Neural cell (in vitro differentiated cells): ENCODE data around the gene FGD5. TPM values are rescaled to one million over a fixed set of nuclear protein-coding genes. Genes with fewer than 3 reads are reported as not detected.

Source experiments
- H2AFZ ChIP-seq: fragments of 200-600, 300-800 bp; sonication (generic), shearing (Covaris generic); 2 replicates; pipeline ENCODE4 v1.6.0; 2014; ENCODE audit warnings: low read depth, mild to moderate bottlenecking, antibody characterized with exemption, low read length, moderate library complexity
- H3F3A ChIP-seq: fragments of 200-600 bp; shearing (Covaris generic); 2 replicates; pipeline ENCODE4 v1.6.1; 2016; ENCODE audit warnings: mild to moderate bottlenecking, moderate library complexity, mixed read lengths, antibody characterized with exemption, low read length; ENCODE audit not compliant: insufficient read depth, poor library complexity, severe bottlenecking
- H3K27ac ChIP-seq: fragments of 200-600, 300-800 bp; sonication (generic), shearing (Covaris generic); 2 replicates; pipeline ENCODE4 v1.5.1; 2014; ENCODE audit warnings: mild to moderate bottlenecking, low read length, moderate library complexity
- H3K27me3 ChIP-seq: fragments of 300-800, 200-600 bp; sonication (generic), shearing (Covaris generic); 2 replicates; pipeline ENCODE4 v1.6.0; 2014; ENCODE audit warnings: mild to moderate bottlenecking, low read depth, low read length, moderate library complexity; ENCODE audit not compliant: insufficient read depth
- H3K36me3 ChIP-seq: fragments of 300-800, 200-600 bp; sonication (generic), shearing (Covaris generic); 2 replicates; pipeline ENCODE4 v1.5.1; 2014; ENCODE audit warnings: mild to moderate bottlenecking, antibody characterized with exemption, low read length, moderate library complexity; ENCODE audit not compliant: insufficient read depth
- H3K4me2 ChIP-seq: fragments of 300-800, 200-600 bp; sonication (generic), shearing (Covaris generic); 2 replicates; pipeline ENCODE4 v1.6.0; 2014; ENCODE audit warnings: mild to moderate bottlenecking, low read length
- H3K4me3 ChIP-seq: fragments of 300-800, 200-600 bp; sonication (generic), shearing (Covaris generic); 2 replicates; pipeline ENCODE4 v1.5.1; 2014; ENCODE audit warnings: mild to moderate bottlenecking, low read length, moderate library complexity
- H3K79me2 ChIP-seq: fragments of 200-600 bp; shearing (Covaris generic); replicated peaks from 2 replicates; pipeline ENCODE4 v1.6.0; 2014; ENCODE audit warnings: mild to moderate bottlenecking, low read length, moderate library complexity; ENCODE audit not compliant: insufficient read depth
- H3K9ac ChIP-seq: fragments of 300-800, 200-600 bp; sonication (generic), shearing (Covaris generic); 2 replicates; pipeline ENCODE4 v1.6.1; 2016; ENCODE audit warnings: mild to moderate bottlenecking, low read length, mixed read lengths
- H3K9me2 ChIP-seq: fragments of 200-600 bp; shearing (Covaris generic); 2 replicates; pipeline ENCODE4 v1.6.1; 2016; ENCODE audit warnings: mild to moderate bottlenecking, low read length, mixed read lengths; ENCODE audit not compliant: insufficient read depth
- H3K9me3 ChIP-seq: fragments of 200-600, 300-800 bp; sonication (generic), shearing (Covaris generic); 2 replicates; pipeline ENCODE4 v1.6.1; 2016; ENCODE audit warnings: mild to moderate bottlenecking, mixed run types, low read length, moderate library complexity, mixed read lengths
- H4K20me1 ChIP-seq: fragments of 200-600 bp; shearing (Covaris generic); 2 replicates; pipeline ENCODE4 v1.6.1; 2016; ENCODE audit warnings: mild to moderate bottlenecking, mixed run types; ENCODE audit not compliant: insufficient read depth
- CTCF ChIP-seq: fragments of 450-650 bp; IDR thresholded peaks from 2 replicates; pipeline ENCODE4 v1.5.1; 2014; ENCODE audit warnings: antibody characterized with exemption, mild to moderate bottlenecking, moderate library complexity; ENCODE audit not compliant: poor library complexity, severe bottlenecking
- EP300 ChIP-seq: fragments of 450-650 bp; conservative IDR thresholded peaks from 2 replicates; pipeline ENCODE4 v1.6.1; 2014; ENCODE audit warnings: antibody characterized with exemption, mild to moderate bottlenecking, moderate library complexity; ENCODE audit not compliant: poor library complexity, severe bottlenecking
- EZH2 ChIP-seq: fragments of 200-600, 300-800 bp; shearing (Covaris generic), sonication (generic); IDR thresholded peaks from 2 replicates; pipeline ENCODE4 v1.6.1; 2014; ENCODE audit warnings: antibody characterized with exemption, low read length, borderline replicate concordance, mild to moderate bottlenecking; ENCODE audit not compliant: insufficient read depth, poor library complexity, severe bottlenecking
- MXI1 ChIP-seq: fragments of 450-650 bp; conservative IDR thresholded peaks from 2 replicates; pipeline ENCODE4 v1.6.1; 2014; ENCODE audit warnings: antibody characterized with exemption, mild to moderate bottlenecking; ENCODE audit not compliant: poor library complexity, severe bottlenecking
- POLR2AphosphoS5 ChIP-seq: IDR thresholded peaks from 2 replicates; pipeline ENCODE4 v1.6.1; 2012
- RAD21 ChIP-seq: fragments of 450-650 bp; conservative IDR thresholded peaks from 2 replicates; pipeline ENCODE4 v1.6.1; 2014; ENCODE audit warnings: antibody characterized with exemption, mild to moderate bottlenecking, moderate library complexity
- REST ChIP-seq: IDR thresholded peaks from 2 replicates; pipeline ENCODE4 v1.6.1; 2012; ENCODE audit warnings: borderline replicate concordance
- SMC3 ChIP-seq: fragments of 450-650 bp; conservative IDR thresholded peaks from 2 replicates; pipeline ENCODE4 v1.6.1; 2014; ENCODE audit warnings: antibody characterized with exemption, mild to moderate bottlenecking, moderate library complexity; ENCODE audit not compliant: poor library complexity
- TAF1 ChIP-seq: IDR thresholded peaks from 2 replicates; pipeline ENCODE4 v1.6.1; 2012; ENCODE audit warnings: low read depth
- polyA plus RNA-seq: library from polyadenylated mRNA; depleted of rRNA; stranded (reverse); fragments of >200 nt; gene quantifications from 2 replicates; pipeline ENCODE4 v1.2.3, GENCODE V29; 2014

Gene FGD5
- polyA plus RNA-seq, 1 donor from 2014 or later = not detected

GRCh38 chr3:14792691-14793121 is 26.1 kb upstream of the FGD5 start:
- no peaks in the 10 kb centered on the region for H4K20me1 ChIP-seq
- no peak overlapping the region for H3K4me3 ChIP-seq
- H3K9ac ChIP-seq = no peak overlapping the region
- H2AFZ ChIP-seq = no peak overlapping the region
- no peaks in the 10 kb centered on the region for H3K36me3 ChIP-seq
- TF ChIP-seq SMC3 (no peak), EZH2 (no peak), POLR2AphosphoS5 (no peak), MXI1 (no peak), EP300 (no peak), CTCF (no peak), REST (no peak), TAF1 (no peak), RAD21 (no peak)
- H3K27me3 ChIP-seq = no peaks in the 10 kb centered on the region
- H3F3A ChIP-seq = no peaks in the 10 kb centered on the region
- H3K9me3 ChIP-seq = no peaks in the 10 kb centered on the region
- H3K79me2 ChIP-seq = no peaks in the 10 kb centered on the region
- no peak overlapping the region for H3K27ac ChIP-seq
- no peak overlapping the region for H3K4me2 ChIP-seq
- no peaks in the 10 kb centered on the region for H3K9me2 ChIP-seq

- Histone ChIP-seq H3K9me2 (no peaks in the 10 kb centered on the region), H2AFZ (no peak overlapping the region), H3F3A (no peaks in the 10 kb centered on the region), H4K20me1 (no peaks in the 10 kb centered on the region), H3K27ac (no peak overlapping the region), H3K36me3 (no peaks in the 10 kb centered on the region), H3K4me3 (no peak overlapping the region), H3K79me2 (no peaks in the 10 kb centered on the region), H3K4me2 (no peak overlapping the region), H3K9me3 (no peaks in the 10 kb centered on the region), H3K27me3 (no peaks in the 10 kb centered on the region), H3K9ac (no peak overlapping the region)
- TF ChIP-seq RAD21 = no peak
- no peak for TF ChIP-seq EP300
- TF ChIP-seq REST = no peak
These were observed 25.5 kb upstream of the FGD5 start for GRCh38 chr3:14793126-14793857.
